BJ (cell line): ENCODE results near the gene WDR20. TPM values are rescaled to one million over a fixed set of nuclear protein-coding genes. Genes with fewer than 3 reads are reported as not detected.

Source experiments
- CTCF ChIA-PET: fragments of 350-600 bp; formaldehyde crosslinking; extraction: SDS; loops from one replicate; lab custom pipeline; 2021; ENCODE audit warnings: antibody characterized with exemption, inconsistent platforms; lab: Yijun Ruan, JAX
- POLR2A ChIA-PET: fragments of 300-600 bp; sonication (Branson Sonifier 250); formaldehyde crosslinking; extraction: SDS; loops from one replicate; lab custom pipeline; 2021; ENCODE audit warnings: antibody characterized with exemption; lab: Charles Lee
- DNase-seq: peaks from one replicate; pipeline ENCODE4 v3.0.0-alpha.2; 2011; ENCODE audit warnings: low read depth
- H3K27me3 ChIP-seq: 2 replicates; pipeline ENCODE4 v1.6.0; 2011; ENCODE audit warnings: low read length; ENCODE audit not compliant: control insufficient read depth, insufficient read depth
- H3K36me3 ChIP-seq: 2 replicates; pipeline ENCODE4 v1.5.1; 2011; ENCODE audit warnings: low read length; ENCODE audit not compliant: control insufficient read depth, insufficient read depth
- H3K4me3 ChIP-seq: 2 replicates; pipeline ENCODE4 v1.5.1; 2011; ENCODE audit warnings: low read depth, mild to moderate bottlenecking, control low read depth, low read length
- CTCF ChIP-seq: IDR thresholded peaks from 2 replicates; pipeline ENCODE4 v1.5.1; 2011; ENCODE audit warnings: low read depth, mild to moderate bottlenecking, control low read depth, inconsistent platforms, low read length, moderate library complexity; ENCODE audit not compliant: insufficient read depth
- polyA plus RNA-seq: library from polyadenylated mRNA; depleted of rRNA; stranded (reverse); fragments of >200 nt; gene quantifications from 2 replicates; pipeline ENCODE4 v1.2.3, GENCODE V29; 2011

Gene WDR20
- polyA plus RNA-seq, 1 experiment, result 18.3 TPM

GRCh38 chr14:102120888-102121287 is 18.8 kb upstream of the WDR20 start:
- POLR2A ChIA-PET, result no interaction called here
- CTCF ChIA-PET, result no interaction called here
- TF ChIP-seq CTCF, result no peak
- no peaks in the 10 kb centered on the region for H3K27me3 ChIP-seq
- no peak for DNase-seq
- no peak overlapping the region for H3K4me3 ChIP-seq
- no peaks in the 10 kb centered on the region; the same call in 1 of the 2 replicates for H3K36me3 ChIP-seq

- ChIA-PET CTCF (no interaction called here), POLR2A (no interaction called here)
- H3K4me3 ChIP-seq, result no peak overlapping the region
- H3K36me3 ChIP-seq, result no peaks in the 10 kb centered on the region; the same call in 1 of the 2 replicates
- no peaks in the 10 kb centered on the region for H3K27me3 ChIP-seq
- DNase-seq, result no peak
- TF ChIP-seq CTCF, result no peak
Observed at GRCh38 chr14:102121567-102121966, 18.1 kb upstream of the WDR20 start.

DNA sequence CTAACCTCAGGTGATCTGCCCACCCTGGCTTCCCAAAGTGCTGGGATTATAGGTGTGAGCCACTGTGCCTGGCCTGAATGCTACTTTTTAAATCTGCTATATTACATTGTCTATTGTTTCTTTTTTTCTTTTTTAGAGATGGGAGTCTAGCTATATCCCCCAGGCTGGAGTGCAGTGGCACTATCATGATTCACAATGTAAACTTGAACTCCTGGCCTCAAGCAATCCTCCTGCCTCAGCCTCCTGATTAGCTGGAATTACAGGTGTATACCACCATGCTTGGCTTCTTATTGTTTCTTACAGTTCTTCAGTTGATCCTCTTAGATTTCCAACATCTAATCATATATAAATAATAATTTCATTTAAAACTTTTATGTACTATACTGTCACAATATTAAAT is 15.3 kb upstream of the WDR20 start:
- Histone ChIP-seq H3K36me3 (no peaks in the 10 kb centered on the region), H3K27me3 (no peaks in the 10 kb centered on the region), H3K4me3 (no peak overlapping the region)
- no peak for DNase-seq
- ChIA-PET CTCF (no interaction called here), POLR2A (no interaction called here)
- no peak for TF ChIP-seq CTCF

DNA sequence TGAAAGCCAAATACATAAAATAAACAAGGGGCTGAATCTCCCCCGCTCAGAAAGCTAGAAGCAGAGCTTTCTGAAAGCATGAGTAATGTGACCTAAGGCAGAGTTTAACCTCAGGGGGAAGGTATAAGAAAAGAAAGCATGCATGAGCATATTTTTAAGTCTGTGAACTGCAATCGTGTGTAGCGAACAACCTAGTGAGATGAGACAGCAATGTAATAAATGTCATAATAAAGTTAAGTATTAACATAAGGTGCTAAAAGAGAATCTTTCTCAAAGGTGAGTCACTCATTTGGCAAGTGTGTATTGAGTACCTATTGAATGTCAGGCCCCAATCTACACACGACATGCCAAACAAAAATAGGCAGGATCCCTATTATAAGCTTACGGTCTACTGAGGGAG is 14.2 kb upstream of the WDR20 start:
- Histone ChIP-seq H3K4me3 (no peak overlapping the region), H3K36me3 (no peaks in the 10 kb centered on the region), H3K27me3 (no peaks in the 10 kb centered on the region)
- POLR2A ChIA-PET, result no interaction called here
- no peak for DNase-seq
- CTCF ChIA-PET, result interaction anchor here (0.5 to 1.5 kb wide), 2 partner anchors 28 kb away, joined by 3 to 5 read pairs; no protein-coding TSS in a partner anchor
- TF ChIP-seq CTCF, result no peak

DNA sequence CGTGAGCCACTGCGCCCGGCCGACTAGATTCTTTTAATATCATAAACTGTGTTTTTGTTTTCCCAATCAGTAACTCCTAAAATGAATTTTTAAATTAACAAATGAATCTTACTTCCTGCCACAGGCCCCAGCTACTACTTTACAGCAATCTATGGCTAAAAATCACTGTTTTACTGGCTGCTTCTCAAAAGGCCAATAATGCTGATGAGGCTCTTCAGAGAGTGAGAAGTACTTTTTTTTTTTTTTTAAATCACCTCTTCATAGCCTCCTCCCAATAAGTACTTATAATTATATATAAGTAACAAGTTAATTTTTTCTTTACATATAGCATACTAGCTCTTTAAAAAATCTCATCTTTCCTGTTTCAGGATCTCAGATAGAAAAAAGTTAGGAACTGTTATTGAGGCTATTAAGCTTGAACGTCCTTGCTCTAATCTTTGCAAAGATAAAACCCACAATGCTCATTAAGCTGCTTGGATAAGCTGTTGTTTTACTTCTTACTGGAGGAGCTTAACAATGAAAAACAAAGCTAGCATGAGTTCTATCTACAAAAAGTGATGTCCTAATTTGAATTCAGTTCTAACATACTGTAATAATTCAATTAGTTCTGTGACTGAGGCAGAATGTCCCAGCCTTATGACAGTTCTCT is 12.8 kb upstream of the WDR20 start:
- no peak for DNase-seq
- Histone ChIP-seq H3K36me3 (no peaks in the 10 kb centered on the region), H3K4me3 (no peak overlapping the region), H3K27me3 (no peaks in the 10 kb centered on the region)
- no peak for TF ChIP-seq CTCF
- ChIA-PET POLR2A (no interaction called here), CTCF (interaction anchor here (0.9 kb wide), 1 partner anchor 93 kb away, joined by 3 read pairs; no protein-coding TSS in a partner anchor)
